Panc1 (cell line): ENCODE results near the gene MACROD1. TPM values are rescaled to one million over a fixed set of nuclear protein-coding genes. Genes with fewer than 3 reads are reported as not detected.

ENCODE experiments used
- ATAC-seq: fragments of 200-7000 bp; cut with Tn5 transposase; 2 replicates; pipeline ENCODE4 v1.9.1; 2020; ENCODE audit warnings: mild to moderate bottlenecking, moderate library complexity
- BruUV-seq: library from RNA; stranded (reverse); fragments of 400-500 nt; replicated peaks from 2 replicates; lab custom pipeline; 2021; lab: Mats Ljungman, UMichigan
- CTCF ChIA-PET: fragments of 300-600 bp; sonication (Branson Sonifier 250); formaldehyde crosslinking; loops from one replicate; lab custom pipeline; 2022; ENCODE audit warnings: antibody characterized with exemption; lab: Charles Lee
- POLR2A ChIA-PET: fragments of 300-600 bp; sonication (Branson Sonifier 250); formaldehyde crosslinking; loops from one replicate; lab custom pipeline; 2022; ENCODE audit warnings: antibody characterized with exemption; lab: Charles Lee
- DNase-seq: peaks from one replicate; pipeline ENCODE4 v3.0.0-alpha.2; 2010; ENCODE audit warnings: low read depth, low spot score
- H3K27ac ChIP-seq: 2 replicates; pipeline ENCODE4 v1.5.1; 2011; ENCODE audit warnings: mild to moderate bottlenecking, low read length, inconsistent platforms
- H3K27me3 ChIP-seq: fragments of 200-500 bp; sonication (Bioruptor generic); 2 replicates; pipeline ENCODE4 v1.6.0; 2014; ENCODE audit warnings: low read length, inconsistent platforms; ENCODE audit not compliant: control insufficient read depth, insufficient read depth
- H3K36me3 ChIP-seq: fragments of 200-500 bp; sonication (Bioruptor generic); 2 replicates; pipeline ENCODE4 v1.5.1; 2014; ENCODE audit warnings: inconsistent platforms, mild to moderate bottlenecking, low read length, moderate library complexity; ENCODE audit not compliant: control insufficient read depth, insufficient read depth
- H3K4me1 ChIP-seq: 2 replicates; pipeline ENCODE4 v1.5.1; 2011; ENCODE audit warnings: inconsistent platforms, mild to moderate bottlenecking, low read length, moderate library complexity; ENCODE audit not compliant: control insufficient read depth, insufficient read depth
- H3K4me3 ChIP-seq, 2 experiments: 2 replicates each; pipeline ENCODE4 v1.5.1; 2011 to 2012; ENCODE audit warnings: low read depth in 2 of 2, low read length in 2 of 2, mild to moderate bottlenecking in 2 of 2, inconsistent platforms in 1 of 2, moderate library complexity in 1 of 2
- H3K9me3 ChIP-seq: fragments of 200-500 bp; sonication (Bioruptor generic); 2 replicates; pipeline ENCODE4 v1.5.1; 2014; ENCODE audit warnings: low read depth, mild to moderate bottlenecking, inconsistent platforms, low read length, moderate library complexity; ENCODE audit not compliant: control insufficient read depth, insufficient read depth
- CTCF ChIP-seq: fragments of 450-650 bp; IDR thresholded peaks from 2 replicates; pipeline ENCODE4 v1.5.1; 2017; ENCODE audit warnings: mild to moderate bottlenecking
- POLR2AphosphoS5 ChIP-seq: IDR thresholded peaks from 2 replicates; pipeline ENCODE4 v1.6.1; 2012; ENCODE audit warnings: mild to moderate bottlenecking, low read depth, low read length, moderate library complexity
- REST ChIP-seq, 2 experiments: IDR thresholded peaks; 2 replicates each; pipeline ENCODE4 v1.6.1; 2011 to 2012; ENCODE audit warnings: low read depth in 2 of 2, control low read depth in 1 of 2, low read length in 1 of 2, mild to moderate bottlenecking in 1 of 2, moderate library complexity in 1 of 2; ENCODE audit not compliant: insufficient read depth in 1 of 2
- SIN3A ChIP-seq: IDR thresholded peaks from 2 replicates; pipeline ENCODE4 v1.6.1; 2012; ENCODE audit warnings: low read depth, mild to moderate bottlenecking, low read length, moderate library complexity, borderline replicate concordance; ENCODE audit not compliant: insufficient read depth
- TCF7L2 ChIP-seq: IDR thresholded peaks from 2 replicates; pipeline ENCODE4 v1.6.1; 2011; ENCODE audit warnings: mild to moderate bottlenecking, low read depth, low read length, inconsistent platforms
- in situ Hi-C: cut with HindIII; loops from 2 replicates; pipeline ENCODE4 v1.10.0; 2016; ENCODE audit warnings: low sequenced_read_pairs, low pct_unique_long_range_greater_than_20kb
- intact Hi-C: fragments of 100-400 bp; cut with micrococcal nuclease; formaldehyde crosslinking; loops from one replicate; pipeline ENCODE4 v1.10.0; 2022; ENCODE audit not compliant: unreplicated experiment
- total RNA-seq: library from RNA; stranded (reverse); gene quantifications from one replicate; pipeline ENCODE4 v1.2.1, GENCODE V29; 2021; ENCODE audit not compliant: unreplicated experiment

MACROD1 gene
- total RNA-seq, 1 experiment from 2014 or later: 16.8 TPM

GRCh38 chr11:64135711-64136110 is 30.2 kb downstream of the MACROD1 start:
- H3K27ac ChIP-seq: no peak overlapping the region
- in situ Hi-C loops (no loop called here), intact Hi-C loops (no loop called here)
- H3K9me3 ChIP-seq: no peaks in the 10 kb centered on the region
- no peak overlapping the region for H3K4me3 ChIP-seq
- DNase-seq: no peak
- no peaks in the 10 kb centered on the region for H3K27me3 ChIP-seq
- ChIA-PET POLR2A (no interaction called here), CTCF (no interaction called here)
- BruUV-seq: no TSS peak
- no peak for ATAC-seq
- TF ChIP-seq SIN3A (no peak), POLR2AphosphoS5 (no peak)
- no peaks in the 10 kb centered on the region for H3K36me3 ChIP-seq
- H3K4me1 ChIP-seq: peaks cover 14% of the 10 kb centered on the region

GRCh38 chr11:64134963-64135362 is 30.9 kb downstream of the MACROD1 start:
- TF ChIP-seq TCF7L2 (no peak), CTCF (no peak), POLR2AphosphoS5 (no peak)
- no peaks in the 10 kb centered on the region for H3K27me3 ChIP-seq
- ATAC-seq: no peak
- no peak overlapping the region for H3K4me3 ChIP-seq
- H3K36me3 ChIP-seq: no peaks in the 10 kb centered on the region
- in situ Hi-C loops (no loop called here), intact Hi-C loops (no loop called here)
- no peaks in the 10 kb centered on the region for H3K9me3 ChIP-seq
- no TSS peak for BruUV-seq
- ChIA-PET CTCF (no interaction called here), POLR2A (no interaction called here)
- no peak for DNase-seq
- H3K27ac ChIP-seq: no peak overlapping the region
- peaks cover 12% of the 10 kb centered on the region for H3K4me1 ChIP-seq

- Histone ChIP-seq H3K4me3 (no peak overlapping the region), H3K27me3 (no peaks in the 10 kb centered on the region), H3K4me1 (peaks cover 12% of the 10 kb centered on the region), H3K9me3 (no peaks in the 10 kb centered on the region), H3K27ac (no peak overlapping the region), H3K36me3 (no peaks in the 10 kb centered on the region)
- ChIA-PET POLR2A (no interaction called here), CTCF (interaction anchor here (0.6 kb wide), 1 partner anchor 15 kb away, joined by 4 read pairs; no protein-coding TSS in a partner anchor)
- TF ChIP-seq CTCF (no peak), REST (IDR thresholded peaks at IDR 0.05; ENCODE audit: insufficient read depth in 1 of 2, low read depth in 2 of 2, low read length in 1 of 2) (no peak), TCF7L2 (no peak), POLR2AphosphoS5 (no peak)
- no peak for ATAC-seq
- in situ Hi-C loops: no loop called here
- intact Hi-C loops: no loop called here
- DNase-seq: no peak
- no TSS peak for BruUV-seq
Measured at GRCh38 chr11:64132982-64133705, 32.8 kb downstream of the MACROD1 start.
